Heart left ventricle (tissue), 16 donors: ENCODE results near the gene HOXB4. TPM values are rescaled to one million over a fixed set of nuclear protein-coding genes. Genes with fewer than 3 reads are reported as not detected.
A peak's percentile ranks its signal among the peaks of the same experiment; 100 is the strongest.

Source experiments
- ATAC-seq, 4 donors: fragments of 200-7000 bp; cut with Tn5 transposase; one replicate each; pipeline ENCODE4 v1.9.1; 2020 to 2022; ENCODE audit warnings: moderate library complexity in 4 of 4, mild to moderate bottlenecking in 3 of 4, moderate number of reproducible peaks in 1 of 4
- DNase-seq, 5 donors: peaks; one replicate each; pipeline ENCODE4 v3.0.0-alpha.2; 2020
- H3K27ac ChIP-seq, 12 donors: fragments of 200-600 bp; sonication (generic) in 4 of 12; one replicate each; pipeline versions ENCODE4 v1.5.0 to v1.8.0; 2016 to 2022; ENCODE audit warnings: mild to moderate bottlenecking in 2 of 12
- H3K27me3 ChIP-seq, 9 donors: fragments of 200-600 bp; sonication (generic) in 2 of 9; one replicate each; pipeline versions ENCODE4 v1.5.1 to v1.8.0; 2016 to 2022; ENCODE audit warnings: mild to moderate bottlenecking in 3 of 9
- H3K36me3 ChIP-seq, 9 donors: fragments of 200-600 bp; sonication (generic) in 2 of 9; one replicate each; pipeline versions ENCODE4 v1.5.0 to v1.8.0; 2018 to 2022; ENCODE audit warnings: mild to moderate bottlenecking in 2 of 9
- H3K4me1 ChIP-seq, 12 donors: fragments of 200-600 bp; sonication (generic) in 4 of 12; one replicate each; pipeline versions ENCODE4 v1.5.0 to v1.8.0; 2016 to 2022; ENCODE audit warnings: mild to moderate bottlenecking in 3 of 12
- H3K4me3 ChIP-seq, 12 donors: fragments of 200-600 bp; sonication (generic) in 4 of 12; one replicate each; pipeline versions ENCODE4 v1.5.0 to v1.8.0; 2017 to 2022; ENCODE audit warnings: mild to moderate bottlenecking in 9 of 12, moderate library complexity in 4 of 12
- H3K9me3 ChIP-seq, 12 donors: fragments of 200-600 bp; sonication (generic) in 4 of 12; one replicate each; pipeline versions ENCODE4 v1.5.0 to v1.8.0; 2016 to 2022; ENCODE audit warnings: mild to moderate bottlenecking in 1 of 12
- POLR2A ChIP-seq, 2 donors: fragments of 450-650 bp; IDR thresholded peaks; one replicate each; pipeline ENCODE4 v1.6.1; 2017; ENCODE audit warnings: antibody characterized with exemption in 2 of 2, mild to moderate bottlenecking in 2 of 2, moderate library complexity in 2 of 2
- WGBS, 4 donors: extraction: QIAGEN DNeasy Blood & Tissue Kit in 2 of 4; methylation state at CpG; one replicate each; pipeline versions ENCODE4 v1.1.5 to v1.1.7; 2013 to 2018; 5-methylcytosine and 5-hydroxymethylcytosine counted together
- intact Hi-C, 10 donors: fragments of 100-400 bp; cut with DNase I; formaldehyde crosslinking; loops; one replicate each; pipeline versions ENCODE4 v1.11.1 to v1.14.2; 2022
- polyA plus RNA-seq, 2 donors: library from polyadenylated mRNA; stranded (reverse); fragments of 200-250 nt; gene quantifications; one replicate each; pipeline ENCODE4 v1.2.3, GENCODE V29; 2013
- total RNA-seq, 9 donors: library from RNA; depleted of rRNA in 2 of 9; stranded (reverse); fragments of >200 nt in 2 of 9; fragmentation: NEBNext Ultra II Directional in 3 of 9; extraction: Animal tissue kit (Norgen Biotek cat#: 25700) in 3 of 9; gene quantifications; one replicate each; pipeline versions ENCODE4 v1.1.0 to v1.2.4, GENCODE V29; 2016 to 2023
- TF ChIP-seq, protein P1 (sequence below), 12 donors: fragments of 200-600 bp; sonication (generic) in 4 of 12; IDR thresholded peaks; one replicate each; pipeline versions ENCODE4 v1.5.0 to v1.8.0; 2018 to 2022; ENCODE audit warnings: antibody characterized with exemption in 12 of 12, mild to moderate bottlenecking in 5 of 12
- donor health status: ischemic (EF 13 %, LVEDD 7.1; RV severe dilation, severe dysfunction).
- donor health status: healthy with polysubstance abuse.
- donor health status: DM: no; HTN: yes; CAD: no.
- donor health status: DM: no; HTN: no; CAD: no.
- donor health status: ischemic (EF 25% LVEDD 6.9; RV normal size, moderate dysfunction).
- donor health status: ischemic (EF 25% LVEDD 5.7; RV mildly dilated, moderate dysfunction).
- donor health status: healthy.
- donor health status: DM: yes; HTN: yes; CAD: no.
- donor health status: ischemic (EF 35%, LVEDD 5.7; RV mildly dilated, moderate dysfunction).
- donor health status: nonischemic (EF 11% LVEDD 7.7; RV severe dilation, severe dysfunction).
- donor health status: DM: yes; HTN: yes; CAD: no.
- donor health status: PGD.
- donor health status: ischemic (EF 29% LVEDD 5.4; RV normal size, mild dysfunction).
- donor health status: nonischemic (EF 23%, LVEDD 6.1; RV moderate dilation, normal function).

HOXB4 gene
- total and polyA plus RNA-seq, 11 donors: 0.27 to 2.8 (median 0.59) TPM; not detected in 1

DNA sequence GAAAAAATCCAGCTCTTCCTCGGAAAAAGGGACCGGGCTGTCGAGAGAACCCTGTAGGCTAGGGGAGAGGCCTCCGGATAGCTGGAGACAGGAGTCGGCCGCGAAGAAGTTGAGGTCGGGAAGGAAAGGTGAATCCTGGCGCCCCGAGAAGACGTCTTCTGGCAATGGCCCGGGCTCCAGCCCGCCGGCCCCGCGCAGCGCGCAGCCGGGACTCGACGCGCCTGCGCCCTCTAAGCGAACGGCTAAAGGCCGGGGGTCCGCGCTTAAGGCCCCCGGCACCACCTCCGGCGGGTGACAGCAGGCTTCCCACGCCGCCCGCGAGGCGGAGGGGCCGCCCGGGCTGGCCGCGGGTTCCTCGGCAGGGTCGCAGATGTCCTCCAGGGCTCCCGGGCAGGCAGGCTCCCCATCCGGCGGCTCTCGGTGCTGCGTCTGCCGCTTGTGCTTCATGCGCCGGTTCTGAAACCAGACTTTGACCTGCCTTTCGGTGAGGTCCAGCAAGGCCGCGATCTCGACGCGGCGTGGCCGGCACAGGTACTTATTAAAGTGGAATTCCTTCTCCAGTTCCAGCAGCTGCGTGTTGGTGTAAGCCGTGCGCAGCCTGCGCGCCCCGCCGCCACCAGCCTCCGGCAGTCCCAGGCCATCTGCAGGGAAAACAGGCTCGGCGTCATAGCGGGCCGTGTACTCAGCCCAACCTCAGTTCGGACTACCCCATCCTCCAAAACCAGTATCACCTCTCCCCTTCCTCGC lies 34.9 kb downstream of the HOXB4 start:
- 1% methylated on average over 28 to 72 of the region's 72 CpGs for WGBS, 4 donors
- peaks cover 0 to 95% (median 52%) of the 10 kb centered on the region in 9 donors for H3K27me3 ChIP-seq
- H3K4me1 ChIP-seq: peaks cover 0 to 42% (median 15%) of the 10 kb centered on the region in 12 donors
- H3K27ac ChIP-seq: peak overlapping the region; percentile 43 to 94 (median 88)
- intact Hi-C loops: loop anchor here in 3 of 10 donors (5.0 kb wide), 1 partner anchor 34 kb away; the partner anchor contains the start of gene HOXB4 (in 3 of the 3)
- TF ChIP-seq POLR2A (IDR thresholded peaks at IDR 0.05): no peak
- TF ChIP-seq, protein P1, sequence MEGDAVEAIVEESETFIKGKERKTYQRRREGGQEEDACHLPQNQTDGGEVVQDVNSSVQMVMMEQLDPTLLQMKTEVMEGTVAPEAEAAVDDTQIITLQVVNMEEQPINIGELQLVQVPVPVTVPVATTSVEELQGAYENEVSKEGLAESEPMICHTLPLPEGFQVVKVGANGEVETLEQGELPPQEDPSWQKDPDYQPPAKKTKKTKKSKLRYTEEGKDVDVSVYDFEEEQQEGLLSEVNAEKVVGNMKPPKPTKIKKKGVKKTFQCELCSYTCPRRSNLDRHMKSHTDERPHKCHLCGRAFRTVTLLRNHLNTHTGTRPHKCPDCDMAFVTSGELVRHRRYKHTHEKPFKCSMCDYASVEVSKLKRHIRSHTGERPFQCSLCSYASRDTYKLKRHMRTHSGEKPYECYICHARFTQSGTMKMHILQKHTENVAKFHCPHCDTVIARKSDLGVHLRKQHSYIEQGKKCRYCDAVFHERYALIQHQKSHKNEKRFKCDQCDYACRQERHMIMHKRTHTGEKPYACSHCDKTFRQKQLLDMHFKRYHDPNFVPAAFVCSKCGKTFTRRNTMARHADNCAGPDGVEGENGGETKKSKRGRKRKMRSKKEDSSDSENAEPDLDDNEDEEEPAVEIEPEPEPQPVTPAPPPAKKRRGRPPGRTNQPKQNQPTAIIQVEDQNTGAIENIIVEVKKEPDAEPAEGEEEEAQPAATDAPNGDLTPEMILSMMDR (IDR thresholded peaks at IDR 0.05): peak in 3 of 12 donors; percentile 9 to 30 (median 11)
- DNase-seq: peak in 3 of 5 donors; percentile 43 to 73 (median 43)
- H3K4me3 ChIP-seq: peak overlapping the region; percentile 35 to 95 (median 67)
- H3K36me3 ChIP-seq: no peaks in the 10 kb centered on the region
- no peaks in the 10 kb centered on the region for H3K9me3 ChIP-seq
- peak in 3 of 4 donors; percentile 39 to 40 (median 39) for ATAC-seq

DNA sequence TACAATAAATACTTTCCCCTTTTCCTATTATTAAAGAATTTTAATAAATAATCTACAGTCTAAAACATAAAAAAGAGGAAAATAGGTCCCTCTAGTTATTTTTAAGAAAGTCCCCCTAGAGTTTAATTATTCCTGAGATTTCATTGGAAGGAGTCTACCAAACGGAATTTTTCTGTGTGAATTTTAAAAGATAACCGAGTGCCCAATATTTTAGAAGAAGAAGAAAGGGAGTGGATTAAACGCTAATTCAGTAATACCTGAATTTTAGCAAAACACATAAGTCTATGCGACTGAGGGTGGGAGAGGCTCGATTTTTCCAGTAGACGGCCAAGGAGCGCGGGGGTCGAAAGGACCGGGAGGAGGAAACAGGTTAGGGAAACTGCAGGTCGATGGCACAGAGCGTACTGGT lies 35.4 kb downstream of the HOXB4 start:
- Histone ChIP-seq H3K4me1 (peaks cover 0 to 38% (median 15%) of the 10 kb centered on the region in 12 donors), H3K27me3 (peaks cover 0 to 97% (median 48%) of the 10 kb centered on the region in 9 donors), H3K27ac (peak overlapping the region; percentile 43 to 94 (median 88)), H3K36me3 (no peaks in the 10 kb centered on the region), H3K9me3 (no peaks in the 10 kb centered on the region), H3K4me3 (peak overlapping the region; percentile 35 to 95 (median 67))
- TF ChIP-seq POLR2A (IDR thresholded peaks at IDR 0.05): no peak
- TF ChIP-seq, protein P1 (IDR thresholded peaks at IDR 0.05): no peak
- intact Hi-C loops: loop anchor here in 3 of 10 donors (5.0 kb wide), 1 partner anchor 35 kb away; the partner anchor contains the start of gene HOXB4 (in 3 of the 3)
- 3 to 8% (median 5%) methylated on average over 12 of the region's 12 CpGs for WGBS, 4 donors
- ATAC-seq (no peak), DNase-seq (no peak)

DNA sequence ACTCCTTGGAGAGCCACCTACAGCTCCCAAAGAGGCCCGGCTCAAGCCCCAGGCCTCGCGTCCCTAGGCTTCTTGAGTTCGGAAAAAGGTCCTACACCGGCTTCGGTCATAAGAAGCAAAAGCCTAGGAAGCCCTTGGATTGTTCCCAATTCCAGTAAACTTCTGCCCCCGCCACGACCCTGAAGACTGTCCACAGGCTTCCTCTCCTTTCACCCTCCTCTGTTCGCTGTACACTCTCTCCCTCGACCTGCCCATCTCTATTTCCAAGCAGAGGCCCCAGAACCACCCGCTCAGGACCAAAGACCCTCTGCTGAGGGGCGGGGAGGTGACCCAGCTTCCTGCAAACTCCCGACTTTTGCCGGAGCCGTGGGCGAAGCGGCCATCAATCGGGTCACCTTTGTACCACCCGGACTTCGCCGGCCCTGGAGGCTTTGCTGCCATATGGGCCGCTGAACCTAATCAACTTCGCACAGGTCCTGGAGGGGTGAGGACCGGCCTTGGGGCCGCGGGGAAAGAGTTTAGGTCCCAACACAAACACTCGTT lies 36.0 kb downstream of the HOXB4 start:
- Histone ChIP-seq H3K4me3 (peak overlapping the region; percentile 35 to 95 (median 67)), H3K4me1 (peaks cover 0 to 36% (median 15%) of the 10 kb centered on the region in 12 donors), H3K27me3 (peaks cover 0 to 97% (median 45%) of the 10 kb centered on the region in 9 donors), H3K27ac (peak overlapping the region; percentile 43 to 94 (median 88)), H3K36me3 (no peaks in the 10 kb centered on the region), H3K9me3 (no peaks in the 10 kb centered on the region)
- TF ChIP-seq, protein P1 (IDR thresholded peaks at IDR 0.05): no peak
- TF ChIP-seq POLR2A (IDR thresholded peaks at IDR 0.05): no peak
- DNase-seq: no peak
- peak in 2 of 4 donors; percentile 4 to 5 for ATAC-seq
- intact Hi-C loops: loop anchor here in 3 of 10 donors (5.0 kb wide), 1 partner anchor 35 kb away; the partner anchor contains the start of gene HOXB4 (in 3 of the 3)
- 6 to 11% (median 10%) methylated on average over 27 of the region's 27 CpGs for WGBS, 4 donors
